KG1 (cell line): ENCODE data around the gene ANKH.
A peak's percentile ranks its signal among the peaks of the same experiment; 100 is the strongest.

Experiments used
- DNase-seq: peaks from one replicate; lab custom pipeline; 2025; lab: John Stamatoyannopoulos, UW

Gene ANKH

DNA sequence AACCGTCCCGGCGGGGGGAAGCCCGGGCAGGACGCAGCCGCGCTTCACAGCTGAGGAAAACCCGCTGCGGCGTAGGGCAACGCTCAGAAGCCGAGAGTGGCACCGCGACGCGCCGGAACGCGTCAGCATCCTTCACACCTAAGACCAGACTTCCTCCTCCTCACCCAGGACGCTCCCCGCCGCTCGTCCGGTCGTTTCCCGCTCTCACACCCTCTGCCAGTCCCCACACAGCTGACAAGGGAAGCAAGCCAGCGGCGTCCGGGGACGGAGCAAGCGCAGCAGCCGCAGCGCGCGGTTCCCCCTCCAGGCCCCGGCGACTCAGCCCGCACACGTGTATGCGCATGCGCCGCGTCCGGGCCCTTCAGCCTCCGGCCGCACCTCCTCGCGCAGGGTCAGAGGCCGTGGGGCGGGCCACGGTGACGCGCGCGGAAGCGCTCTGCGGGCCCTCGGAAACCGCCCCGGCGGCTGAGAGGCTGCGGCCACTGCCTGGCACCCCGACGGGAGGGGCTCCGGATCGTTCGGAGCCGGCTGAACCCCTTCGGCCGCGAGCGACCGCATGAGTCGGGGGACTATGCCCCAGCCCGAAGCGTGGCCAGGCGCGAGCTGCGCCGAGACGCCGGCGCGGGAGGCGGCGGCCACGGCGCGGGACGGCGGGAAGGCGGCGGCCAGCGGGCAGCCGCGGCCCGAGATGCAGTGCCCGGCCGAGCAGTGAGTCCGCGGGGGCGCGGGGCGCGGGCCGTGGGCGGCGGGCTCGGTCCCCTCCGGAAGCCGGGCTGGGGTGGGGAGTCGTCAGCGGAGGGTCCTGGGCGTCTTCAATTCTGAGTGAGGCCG lies 207.1 kb downstream of the ANKH start, which contains the start of gene OTULIN:
Gene OTULIN (plus strand): TSS at position 449 of the 831 bp plus-strand sequence. CDS start 108 bp downstream, at position 557.
- DNase-seq: peak; percentile 96

DNA sequence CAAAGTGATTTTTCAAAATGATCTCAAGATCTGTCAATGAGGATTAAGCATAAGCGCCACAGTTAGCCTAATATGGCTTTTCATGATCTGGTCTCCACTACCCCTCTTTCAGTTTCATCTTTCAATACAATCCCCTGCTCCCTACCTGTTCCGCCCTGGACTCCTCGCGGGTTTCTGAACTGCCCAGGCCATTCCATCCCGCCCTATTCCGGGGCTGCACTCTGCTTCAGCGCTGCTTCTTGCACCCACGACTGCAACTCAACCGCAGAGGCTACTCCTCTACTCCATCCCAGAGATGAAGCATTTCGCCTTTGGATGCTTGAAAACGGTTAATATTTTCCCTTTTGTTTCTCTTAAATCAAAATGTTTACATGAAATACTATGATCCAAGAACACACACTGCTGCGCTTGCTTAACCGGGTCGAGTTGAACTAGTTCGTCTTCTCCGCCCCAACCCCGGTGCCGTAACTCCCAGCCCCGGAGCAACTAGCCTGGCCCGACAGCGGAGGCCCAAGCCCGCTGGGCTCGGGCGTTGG lies 207.8 kb downstream of the ANKH start:
- DNase-seq: peak; percentile 76

DNA sequence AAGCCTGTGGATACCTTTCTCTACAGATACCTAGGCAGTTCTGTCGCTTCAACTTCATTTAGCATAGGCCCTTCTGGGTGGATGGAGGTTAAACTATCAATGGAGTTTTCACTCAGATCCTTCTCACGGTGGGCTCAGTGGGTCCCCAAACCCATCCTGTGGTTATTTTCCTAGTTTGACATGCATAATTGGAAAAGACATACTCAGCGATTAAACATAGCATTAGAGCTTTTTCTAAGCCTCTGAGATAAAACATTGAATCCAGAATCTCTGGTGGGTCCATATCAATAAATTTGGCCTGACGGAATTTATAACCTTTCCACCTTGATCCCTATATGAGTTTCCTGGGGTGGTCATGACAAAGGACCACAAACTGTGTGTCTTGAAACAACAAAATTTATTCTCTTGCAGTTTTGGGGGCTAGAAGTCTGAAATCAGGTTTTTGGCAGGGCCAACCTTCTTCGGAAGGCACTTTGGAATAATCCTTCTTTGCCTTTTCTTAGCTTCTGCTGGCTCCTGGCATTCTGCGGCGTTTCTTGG lies 208.8 kb downstream of the ANKH start:
- DNase-seq: no peak

DNA sequence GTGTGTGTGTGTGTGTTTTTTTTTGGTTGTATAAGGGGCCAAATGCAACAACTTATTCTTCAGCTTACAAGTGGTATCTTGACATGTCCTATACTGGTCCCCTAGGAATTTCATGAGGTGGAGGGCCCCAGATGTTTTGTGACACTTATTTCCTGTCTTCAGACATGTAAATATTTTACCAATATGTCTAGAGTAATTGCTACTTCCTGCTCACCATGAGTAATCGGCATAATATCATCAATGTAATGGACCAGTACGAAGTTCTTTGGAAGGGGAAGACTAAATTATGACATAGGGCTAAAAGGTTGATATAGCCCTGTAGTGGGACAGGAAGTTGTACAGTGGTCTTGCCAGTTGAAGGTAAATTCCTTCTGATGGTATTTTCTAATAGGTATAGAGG lies 210.7 kb downstream of the ANKH start:
- DNase-seq: no peak

DNA sequence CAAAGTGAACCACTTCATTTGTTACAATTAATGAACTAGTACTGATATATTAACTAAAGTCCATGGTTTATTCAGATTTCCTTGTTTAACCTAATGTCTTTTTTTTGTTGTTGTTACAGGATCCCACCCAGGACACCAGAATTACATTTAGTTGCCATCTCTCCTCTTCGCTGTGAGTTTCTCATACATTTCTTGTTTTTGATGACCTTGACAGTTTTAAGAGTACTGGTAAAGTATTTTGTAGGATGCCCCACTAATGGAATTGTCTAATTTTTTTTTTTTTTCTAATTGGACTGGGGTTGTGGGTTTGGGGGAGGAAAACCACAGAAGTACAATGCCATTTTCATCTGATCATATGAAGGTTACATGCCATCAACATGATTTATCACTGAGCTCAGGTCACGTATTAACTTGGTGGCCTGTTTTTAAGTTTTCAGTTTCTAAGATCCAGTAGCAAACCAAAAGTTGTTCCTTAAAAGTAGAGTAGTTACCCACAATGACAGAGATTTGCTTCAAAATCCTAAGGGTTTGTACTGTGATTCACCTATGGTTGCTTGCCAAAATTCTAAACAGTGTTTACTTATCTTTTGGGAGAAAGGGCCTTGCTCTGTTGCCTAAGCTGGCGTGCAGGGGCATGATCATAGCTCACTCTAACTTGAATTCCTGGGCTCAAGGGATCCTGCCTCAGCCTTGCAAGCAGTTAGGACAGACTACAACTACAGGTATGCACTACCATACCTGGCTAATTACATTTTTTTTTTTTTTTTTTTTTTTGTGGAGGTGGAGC lies 211.6 kb downstream of the ANKH start:
- no peak for DNase-seq

DNA sequence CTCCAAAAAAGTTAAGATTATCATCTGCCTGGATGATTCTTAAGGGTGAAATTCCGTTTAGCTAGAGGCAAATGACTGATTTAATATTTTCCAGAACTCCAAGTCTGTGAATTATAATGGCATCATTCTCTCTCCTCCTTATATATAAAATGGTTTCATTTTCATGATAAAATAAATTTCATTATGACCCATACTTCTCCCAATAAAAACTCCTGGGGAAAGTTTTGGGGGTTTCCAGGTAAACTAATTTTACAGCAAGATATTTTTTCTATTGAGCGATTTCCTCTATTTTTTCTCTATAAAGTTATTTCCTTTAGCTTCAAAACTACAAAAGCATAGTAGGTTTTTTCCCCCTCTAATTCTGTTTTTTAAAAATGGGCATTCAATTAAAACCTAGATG lies 214.7 kb downstream of the ANKH start:
- DNase-seq: no peak

DNA sequence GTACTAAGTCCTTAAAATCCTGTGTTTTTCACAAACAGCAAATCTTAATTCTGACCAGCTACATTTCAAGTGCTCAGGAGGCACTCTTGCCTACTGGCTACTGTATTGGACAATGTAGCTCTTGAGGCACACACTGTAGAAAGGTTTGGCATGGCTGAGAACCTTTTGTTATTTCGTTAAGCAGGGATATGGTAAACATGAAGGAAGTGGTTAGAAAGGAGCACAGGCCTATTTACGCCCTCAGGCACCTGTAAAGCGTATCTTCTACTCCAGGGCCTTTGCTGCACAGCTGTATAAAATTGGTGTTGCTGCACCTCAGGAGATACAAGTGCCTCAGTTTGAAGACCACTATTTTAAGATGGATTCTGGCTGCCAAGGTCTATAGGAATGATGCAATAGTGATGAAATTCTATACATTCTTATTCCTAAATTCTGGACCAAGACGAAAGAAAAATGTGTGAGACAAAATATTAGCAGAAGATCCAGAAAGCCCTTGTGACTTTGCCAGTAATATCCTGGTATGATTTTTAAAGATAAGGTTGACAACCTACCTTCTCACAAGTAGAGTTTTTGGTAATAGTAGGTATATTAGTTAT lies 216.3 kb downstream of the ANKH start:
- no peak for DNase-seq
